ENCODE results near the gene GGN.
"Not testable (repeated sequence)": the region's sequence is repeated elsewhere in the genome, so short reads cannot be mapped to it uniquely, and the experiment has no call there.

Gene GGN

DNA sequence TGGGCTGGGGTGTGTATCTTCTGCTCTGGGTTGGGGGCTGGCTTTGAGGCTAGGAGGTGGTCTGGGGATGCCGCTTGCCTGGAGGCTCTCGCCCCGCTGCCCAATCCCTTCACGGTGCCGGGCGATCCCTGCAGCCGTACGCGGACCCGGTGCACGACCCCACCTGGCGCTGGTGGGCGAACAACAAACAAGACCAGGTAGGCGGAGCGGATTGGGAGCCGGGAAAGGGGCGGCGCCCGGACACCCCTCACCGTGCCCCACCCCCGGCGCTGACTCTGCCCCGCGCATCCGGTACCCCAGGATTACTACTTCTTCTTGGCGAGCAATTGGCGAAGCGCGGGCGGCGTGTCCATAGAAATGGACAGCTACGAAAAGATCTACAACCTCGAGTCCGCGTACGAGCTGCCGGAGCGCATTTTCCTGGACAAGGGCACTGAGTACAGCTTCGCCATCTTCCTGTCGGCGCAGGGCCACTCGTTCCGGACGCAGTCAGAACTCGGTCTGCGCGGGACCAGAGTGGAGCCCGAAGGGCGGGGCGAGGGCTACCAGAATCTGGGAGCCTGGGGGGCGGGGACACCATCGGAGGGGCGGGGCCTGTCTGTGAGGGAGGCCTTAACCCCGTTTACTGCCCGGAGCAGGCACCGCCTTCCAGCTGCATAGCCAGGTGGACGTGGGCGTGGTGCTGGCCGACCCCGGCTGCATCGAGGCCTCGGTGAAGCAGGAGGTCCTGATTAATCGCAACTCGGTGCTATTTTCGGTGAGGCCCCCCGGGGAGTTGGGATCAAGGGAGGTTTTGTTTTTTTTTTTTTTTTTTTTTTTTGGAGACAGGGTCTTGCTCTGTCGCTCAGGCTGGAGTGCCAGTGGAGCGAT lies 25.5 kb downstream of the GGN start:
- peak; percentile 86 for DNase-seq (ENCODE audit: low read depth)

DNA sequence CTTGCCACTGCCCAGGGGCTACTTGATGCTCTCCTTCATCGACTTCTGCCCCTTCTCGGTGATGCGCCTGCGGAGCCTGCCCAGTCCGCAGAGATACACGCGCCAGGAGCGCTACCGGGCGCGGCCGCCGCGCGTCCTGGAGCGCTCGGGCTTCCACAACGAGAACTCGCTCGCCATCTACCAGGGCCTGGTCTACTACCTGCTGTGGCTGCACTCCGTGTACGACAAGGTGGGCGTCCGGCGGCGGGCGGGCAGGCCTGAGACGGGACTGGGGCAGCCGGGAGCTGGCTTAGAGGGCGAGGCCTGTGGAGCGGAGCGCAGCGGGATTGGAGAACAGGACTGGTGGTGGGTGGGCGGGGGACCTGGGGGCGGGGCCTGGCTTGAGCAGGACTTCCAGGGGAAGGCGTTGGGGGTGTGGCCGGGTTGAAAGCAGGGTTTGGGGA lies 26.2 kb downstream of the GGN start:
- peak; percentile 70 for DNase-seq (ENCODE audit: low read depth)

DNA sequence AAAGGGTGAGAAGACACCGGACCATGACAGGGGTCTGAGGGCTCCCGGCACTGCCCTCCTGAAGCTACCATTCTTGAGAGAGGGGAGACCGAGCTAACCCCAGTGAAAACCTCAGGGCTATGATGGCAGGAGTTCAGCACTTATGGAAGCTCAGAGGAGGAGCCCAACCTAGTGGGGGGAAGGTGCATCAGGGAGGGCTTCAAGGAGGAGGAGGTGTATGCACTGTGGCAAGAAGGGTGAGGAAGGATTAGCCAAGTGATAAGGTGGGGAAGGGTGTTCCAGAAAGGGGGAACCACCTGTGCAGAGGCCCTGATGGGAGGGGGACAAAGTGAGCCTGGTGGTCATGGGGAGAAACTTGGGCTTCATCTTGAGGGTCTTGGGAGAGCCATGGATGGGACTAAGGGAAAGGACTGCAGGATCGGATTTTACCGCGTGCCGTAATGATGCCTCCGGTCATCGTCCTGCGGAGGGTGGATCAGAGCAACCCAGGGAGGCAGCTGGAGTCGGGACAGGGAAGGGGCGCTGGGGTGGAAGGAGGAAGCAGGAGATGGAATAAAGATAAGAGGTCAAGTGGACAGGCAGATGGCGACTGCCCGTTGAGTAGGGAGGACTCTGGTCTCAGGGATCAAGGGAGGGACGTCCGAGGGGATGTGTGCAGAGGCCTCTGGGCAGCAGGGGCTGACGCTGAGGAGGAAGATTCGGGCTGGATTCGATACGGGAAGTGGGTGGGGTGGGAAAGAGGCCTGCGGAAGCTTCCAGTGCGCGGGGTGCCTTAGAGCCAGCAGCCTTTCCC lies 26.8 kb downstream of the GGN start:
- DNase-seq (ENCODE audit: low read depth) = no peak

DNA sequence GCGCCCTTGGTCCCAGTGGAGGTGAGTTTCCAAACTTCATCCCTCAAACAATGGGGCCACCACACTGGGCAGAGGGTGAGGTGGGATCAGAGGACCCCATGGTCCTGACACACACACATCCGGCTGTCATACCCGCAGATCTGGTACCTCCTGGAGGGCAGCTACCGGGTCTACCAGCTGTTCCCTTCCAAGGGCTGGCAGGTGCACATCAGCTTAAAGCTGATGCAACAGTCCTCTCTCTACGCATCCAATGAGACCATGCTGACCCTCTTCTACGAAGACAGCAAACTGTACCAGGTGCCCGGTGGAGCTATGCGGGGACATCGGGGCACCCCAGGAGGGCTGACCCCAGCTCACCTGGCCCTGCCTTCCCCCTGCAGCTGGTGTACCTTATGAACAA lies 27.5 kb downstream of the GGN start:
- no peak for DNase-seq (ENCODE audit: low read depth)

DNA sequence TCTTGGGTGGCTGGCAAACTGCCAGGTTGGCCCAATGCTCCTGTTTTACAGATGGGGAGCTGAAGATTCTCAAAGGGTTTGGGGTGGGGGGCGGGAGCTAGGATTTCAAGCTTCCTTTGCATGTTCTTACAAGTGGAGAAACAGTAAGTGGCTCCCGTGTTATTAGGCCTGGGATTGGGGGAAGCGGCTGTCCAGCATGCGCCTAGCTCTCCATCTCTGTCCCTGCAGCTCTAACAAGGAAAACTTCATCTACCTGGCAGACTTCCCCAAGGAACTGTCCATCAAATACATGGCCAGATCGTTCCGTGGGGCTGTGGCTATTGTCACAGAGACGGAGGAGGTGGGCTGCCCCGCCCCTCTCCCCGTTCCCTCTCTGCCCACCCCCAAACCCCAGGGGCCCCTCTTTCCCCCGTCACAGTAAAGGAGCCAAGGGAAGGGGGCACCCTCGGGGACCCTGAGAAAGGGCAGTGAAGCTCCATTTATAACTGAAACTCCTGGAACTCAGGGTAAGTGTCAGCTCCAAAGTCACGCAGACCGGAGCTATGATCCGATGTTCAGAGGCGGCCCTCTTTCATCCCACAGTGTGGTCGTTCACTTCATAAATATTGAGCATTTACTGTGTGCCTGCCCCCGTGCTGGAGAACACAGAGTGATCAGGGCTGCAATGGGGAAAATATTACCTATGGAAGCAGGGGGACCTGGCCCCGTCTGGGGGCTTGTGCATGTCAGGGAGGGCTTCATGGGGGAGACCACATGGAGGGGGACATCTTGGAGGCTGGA lies 28.4 kb downstream of the GGN start:
- no peak for DNase-seq (ENCODE audit: low read depth)

- no peak for DNase-seq (ENCODE audit: low read depth)
Observed at GRCh38 chr19:38358071-38358470, 29.8 kb downstream of the GGN start.

DNA sequence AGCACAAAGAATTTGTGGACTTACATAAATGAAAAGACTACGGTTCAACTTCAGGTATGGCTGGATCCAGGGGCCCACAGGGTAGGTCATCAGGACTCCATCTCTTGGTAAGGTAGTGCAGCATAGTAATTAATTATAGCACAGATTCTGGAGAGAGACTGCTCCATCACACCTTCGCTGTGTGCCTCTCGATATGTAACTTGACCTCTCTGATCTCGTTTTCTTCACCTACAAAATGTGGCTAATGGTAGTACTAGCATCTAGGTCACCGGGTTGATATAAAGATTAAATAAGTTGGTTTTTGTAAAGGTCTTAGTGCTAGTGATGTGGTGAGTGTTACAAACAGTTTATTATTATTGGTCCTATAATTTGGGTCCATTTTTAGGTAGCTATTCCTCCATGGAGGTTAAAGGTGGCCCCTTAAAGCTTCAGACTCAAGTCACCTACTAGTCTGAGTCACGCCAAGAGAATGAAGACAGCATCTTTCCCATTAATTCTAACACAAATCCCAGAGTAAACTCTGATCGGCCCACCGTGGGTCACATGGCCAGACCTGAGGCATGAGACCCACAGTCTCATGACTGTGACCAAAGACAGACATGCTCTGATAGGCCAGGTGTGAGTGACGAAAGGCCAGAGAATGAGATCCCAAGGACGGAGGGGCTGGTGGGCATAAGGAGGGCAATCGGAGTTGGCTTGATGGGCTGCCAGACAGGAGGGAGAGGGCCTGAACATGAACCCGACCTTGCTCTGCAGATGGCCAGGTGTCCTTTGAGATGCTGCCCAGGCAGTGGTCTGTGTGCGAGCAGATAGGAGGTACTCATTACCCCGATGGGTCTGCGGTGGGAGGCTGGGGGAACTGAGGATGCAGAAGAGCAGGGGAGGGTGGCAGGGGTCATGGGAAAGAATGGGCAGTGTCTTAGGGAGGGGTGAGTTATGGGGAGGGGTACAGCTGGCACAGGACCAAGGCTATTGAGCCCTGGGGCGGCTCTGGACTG lies 31.8 kb downstream of the GGN start:
- no peak for DNase-seq (ENCODE audit: low read depth)

GRCh38 chr19:38352611-38353010 lies 35.2 kb downstream of the GGN start:
- no peak for DNase-seq (ENCODE audit: low read depth)

DNA sequence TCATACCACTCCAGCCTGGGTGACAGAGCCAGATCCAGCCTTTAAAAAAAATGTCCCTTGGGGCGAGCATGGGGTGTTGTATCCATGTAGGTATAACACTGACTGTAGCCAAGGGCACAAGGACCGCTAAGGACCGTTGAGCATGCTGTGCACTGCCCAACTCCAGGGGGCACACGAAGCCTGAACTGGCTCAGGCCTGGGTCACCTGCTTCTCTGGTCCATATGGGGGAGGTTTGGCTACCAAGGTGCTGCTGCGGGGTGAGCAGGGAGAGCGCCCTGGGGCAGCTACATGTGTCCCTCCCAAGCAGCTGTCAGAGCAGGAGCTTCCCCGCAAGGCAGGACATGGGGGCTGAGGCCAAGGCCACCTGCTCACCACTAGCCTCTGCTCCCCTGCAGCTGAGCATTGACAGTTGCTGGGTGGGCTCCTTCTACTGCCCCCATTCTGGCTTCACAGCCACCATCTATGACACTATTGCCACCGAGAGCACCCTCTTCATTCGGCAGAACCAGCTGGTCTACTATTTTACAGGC lies 35.9 kb downstream of the GGN start:
- no peak for DNase-seq (ENCODE audit: low read depth)

DNA sequence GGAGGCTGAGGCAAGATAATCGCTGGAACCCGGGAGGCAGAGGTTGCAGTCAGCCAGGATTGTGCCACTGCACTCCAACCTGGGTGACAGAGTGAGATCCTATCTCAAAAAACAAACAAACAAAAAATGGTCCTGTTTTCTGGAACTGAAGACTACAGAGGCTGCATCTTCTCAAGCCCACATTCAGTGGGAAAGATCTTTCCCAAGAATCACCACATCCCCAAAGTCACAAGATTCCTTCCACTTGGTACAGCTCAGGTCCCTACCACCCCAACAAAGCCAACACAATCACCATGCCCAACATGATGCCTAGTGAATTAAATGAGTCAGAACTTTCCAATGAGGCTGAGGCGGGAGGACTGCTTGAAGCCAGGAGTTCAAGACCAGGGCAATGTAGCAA lies 37.0 kb downstream of the GGN start:
- DNase-seq (ENCODE audit: low read depth) = no peak

DNA sequence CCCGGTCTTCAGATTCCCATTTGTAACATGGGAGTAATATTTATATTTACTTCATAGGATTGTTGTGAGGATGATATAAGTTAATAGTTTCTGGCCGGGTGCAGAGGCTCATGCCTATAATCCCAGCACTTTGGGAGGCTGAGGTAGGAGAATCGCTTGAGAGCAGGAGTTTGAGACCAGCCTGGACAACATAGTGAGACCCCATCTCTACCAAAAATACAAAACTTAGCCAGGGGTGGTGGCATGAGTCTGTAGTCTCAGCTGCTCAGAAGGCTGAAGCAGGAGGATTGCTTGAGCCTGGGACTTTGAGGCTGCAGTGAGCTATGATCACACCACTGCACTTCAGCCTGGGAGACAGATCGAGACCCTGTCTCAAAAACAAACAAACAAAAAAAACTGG lies 41.0 kb downstream of the GGN start:
- no peak for DNase-seq (ENCODE audit: low read depth)

GRCh38 chr19:38340927-38341326 lies 46.9 kb downstream of the GGN start:
- DNase-seq (ENCODE audit: low read depth) = no peak

DNA sequence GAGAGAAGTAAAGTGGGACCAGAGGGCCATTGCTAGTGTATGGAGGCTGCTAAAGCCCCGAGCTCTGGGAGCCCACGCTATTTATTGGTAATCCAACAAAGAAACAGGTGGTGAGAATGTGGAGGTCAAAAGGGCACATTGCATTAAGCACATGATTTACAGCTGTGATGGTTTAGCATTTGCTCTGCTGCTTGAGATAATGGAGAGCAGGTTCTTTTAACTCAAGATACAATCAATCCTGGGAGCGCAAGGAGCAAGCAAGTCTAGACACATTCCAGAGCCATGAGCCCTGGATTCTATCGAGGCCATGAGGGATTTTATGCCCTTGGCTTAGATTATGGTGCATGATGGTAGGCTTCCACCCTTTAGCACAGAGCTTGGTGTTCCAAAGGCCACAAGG lies 48.8 kb downstream of the GGN start:
- DNase-seq (ENCODE audit: low read depth) = not testable (repeated sequence)

GRCh38 chr19:38337360-38337653 lies 50.5 kb downstream of the GGN start:
- DNase-seq (ENCODE audit: low read depth) = no peak

GRCh38 chr19:38336638-38337359 lies 51.0 kb downstream of the GGN start:
- peak; percentile 93 for DNase-seq (ENCODE audit: low read depth)

GRCh38 chr19:38335949-38336637 lies 51.7 kb downstream of the GGN start:
- peak; percentile 93 for DNase-seq (ENCODE audit: low read depth)

Measured in activated T-cell treated with anti-CD3 and anti-CD28 coated beads for 48 hours (primary cell).